T-helper 17 cell (primary cell): Measurements from ENCODE around the gene ING3. TPM values are rescaled to one million over a fixed set of nuclear protein-coding genes. Genes with fewer than 3 reads are reported as not detected.

Experiments
- ATAC-seq: fragments of 150-1000 bp; cut with Tn5 transposase; 2 replicates; pipeline ENCODE4 v1.10.0; 2021; ENCODE audit warnings: mild to moderate bottlenecking, moderate library complexity
- DNase-seq, 3 donors: peaks; one replicate each; pipeline versions ENCODE4 v3.0.0 to v3.0.0-alpha.2; 2020 to 2021
- H3K9me3 ChIP-seq: one replicate; pipeline ENCODE4 v1.7.0; 2013; ENCODE audit warnings: low read length, mild to moderate bottlenecking; ENCODE audit not compliant: control insufficient read depth, poor library complexity, severe bottlenecking
- H3K27ac Mint-ChIP-seq: one replicate; pipeline ENCODE4 v1.8.0; 2022; ENCODE audit warnings: mild to moderate bottlenecking, moderate library complexity, mixed read lengths
- H3K27me3 Mint-ChIP-seq: one replicate; pipeline ENCODE4 v1.8.0; 2022; ENCODE audit warnings: mixed read lengths
- H3K36me3 Mint-ChIP-seq: one replicate; pipeline ENCODE4 v1.8.0; 2022; ENCODE audit warnings: low read depth, mixed read lengths
- H3K4me1 Mint-ChIP-seq: one replicate; pipeline ENCODE4 v1.8.0; 2022; ENCODE audit warnings: mild to moderate bottlenecking, mixed read lengths
- H3K4me3 Mint-ChIP-seq: one replicate; pipeline ENCODE4 v1.8.0; 2022; ENCODE audit warnings: mild to moderate bottlenecking, moderate library complexity, mixed read lengths
- total RNA-seq, 4 donors: library from RNA in 2 of 4; stranded (reverse) in 2 of 4; gene quantifications; one replicate each; pipeline ENCODE4 v1.2.3 and lab custom pipeline; 2022 to 2026

ING3 gene
- total RNA-seq, 2 donors from 2014 or later: 32.8 to 41.2 TPM

DNA sequence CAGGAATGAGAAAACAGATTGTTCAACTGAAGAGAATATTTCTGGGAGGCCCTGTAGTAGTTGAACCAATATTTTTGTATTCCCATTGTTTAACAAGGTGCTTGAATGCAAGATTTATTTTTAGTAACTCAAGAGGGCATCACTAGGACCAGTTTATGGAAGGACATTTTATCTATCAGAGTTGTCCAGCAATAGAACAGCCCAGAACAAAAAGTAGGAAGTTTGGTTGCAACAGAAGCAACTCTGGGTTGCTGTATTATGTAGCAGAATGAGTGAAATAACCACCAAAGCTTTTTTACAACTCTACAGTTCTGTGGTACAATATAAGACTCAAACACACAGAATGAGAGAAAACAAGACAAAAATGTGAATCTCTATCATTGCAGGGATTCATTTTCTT is 72.6 kb downstream of the ING3 start:
- H3K4me3 Mint-ChIP-seq: no peak overlapping the region
- ATAC-seq: no peak
- H3K27ac Mint-ChIP-seq: no peak overlapping the region
- no peaks in the 10 kb centered on the region for H3K9me3 ChIP-seq
- H3K4me1 Mint-ChIP-seq: no peaks in the 10 kb centered on the region
- H3K36me3 Mint-ChIP-seq: no peaks in the 10 kb centered on the region
- DNase-seq: no peak
- H3K27me3 Mint-ChIP-seq: peaks cover 18% of the 10 kb centered on the region

DNA sequence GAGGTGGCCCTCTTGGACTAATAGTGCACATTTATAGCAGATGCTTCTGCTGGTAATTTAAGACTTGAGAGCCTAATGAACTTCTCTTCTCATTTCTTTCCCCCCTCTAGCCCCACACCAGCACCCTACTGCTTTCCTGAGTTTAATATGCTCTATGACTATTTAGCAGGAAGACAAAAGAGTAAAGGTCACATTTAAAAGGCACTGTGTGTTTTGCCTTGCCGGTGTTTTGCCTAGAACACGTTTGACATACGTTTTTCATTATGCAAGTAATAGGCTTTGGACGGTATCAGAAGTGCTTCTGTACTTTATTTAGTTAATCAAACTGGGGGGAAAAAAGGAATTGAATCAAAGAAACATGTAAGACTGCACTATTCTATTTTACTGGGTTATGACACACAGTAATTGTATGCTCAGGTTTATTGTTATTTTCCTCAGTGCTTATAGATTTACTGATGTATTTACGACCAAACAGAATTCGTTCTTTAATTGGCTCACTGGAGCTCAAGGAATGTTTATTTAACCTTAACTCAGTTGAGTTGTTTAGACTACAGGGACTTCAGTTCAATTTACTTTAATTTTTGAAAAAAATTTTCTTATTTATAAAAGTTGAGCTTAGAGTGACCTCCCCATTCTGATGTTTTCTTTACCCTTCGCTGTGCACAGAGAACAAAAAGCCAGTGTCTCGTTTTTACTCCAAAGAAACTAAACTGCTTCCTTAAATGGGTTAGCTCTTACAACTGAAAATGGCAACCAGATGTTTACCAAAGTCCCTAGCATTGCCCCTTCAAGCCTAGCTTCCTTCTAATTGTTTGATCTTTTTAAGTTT is 73.3 kb downstream of the ING3 start:
- Mint-ChIP-seq H3K4me3 (no peak overlapping the region), H3K4me1 (no peaks in the 10 kb centered on the region), H3K27me3 (peaks cover 20% of the 10 kb centered on the region), H3K27ac (no peak overlapping the region), H3K36me3 (no peaks in the 10 kb centered on the region)
- H3K9me3 ChIP-seq: no peaks in the 10 kb centered on the region
- DNase-seq: no peak
- ATAC-seq: no peak

DNA sequence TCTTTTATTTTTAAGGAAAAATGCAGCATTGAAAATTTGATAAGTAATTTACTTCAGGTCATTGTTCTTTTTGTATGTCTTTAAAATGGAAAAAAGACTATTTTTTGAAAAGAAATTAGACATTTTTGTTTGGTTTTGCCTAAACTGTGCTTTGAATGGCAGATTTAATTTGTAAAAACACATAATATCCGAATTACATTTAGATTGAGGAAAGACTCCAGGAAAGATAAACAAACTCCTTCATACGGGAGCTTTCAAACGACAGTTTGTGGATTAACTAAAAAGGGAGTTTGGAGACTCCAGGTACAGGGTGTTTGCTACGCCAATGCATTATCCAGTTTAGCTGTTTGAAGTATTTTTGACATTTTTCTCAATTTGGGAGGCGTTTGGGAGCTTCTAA is 74.0 kb downstream of the ING3 start:
- DNase-seq (no peak), ATAC-seq (no peak)
- Mint-ChIP-seq H3K27me3 (peaks cover 20% of the 10 kb centered on the region), H3K4me3 (no peak overlapping the region), H3K4me1 (no peaks in the 10 kb centered on the region), H3K36me3 (no peaks in the 10 kb centered on the region), H3K27ac (no peak overlapping the region)
- no peaks in the 10 kb centered on the region for H3K9me3 ChIP-seq

DNA sequence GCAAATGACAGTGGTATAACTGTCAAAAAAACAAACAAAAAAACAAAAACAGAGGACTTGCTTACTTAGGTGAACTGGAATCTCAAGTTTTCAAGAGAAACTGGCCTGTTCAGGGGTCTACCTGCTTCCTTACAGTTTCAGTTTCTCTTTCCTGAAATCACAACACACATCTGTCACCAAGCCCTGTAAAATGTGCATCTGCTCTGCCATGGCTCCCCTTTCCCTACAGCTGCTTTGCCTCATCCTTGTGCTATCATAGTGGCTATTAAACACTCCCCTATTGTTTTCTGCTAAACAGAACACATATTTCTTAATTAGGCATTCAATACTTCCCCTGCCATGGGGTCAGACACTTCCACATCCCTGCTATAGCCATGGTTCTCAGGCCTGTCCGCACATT is 75.6 kb downstream of the ING3 start:
- H3K9me3 ChIP-seq: no peaks in the 10 kb centered on the region
- peaks cover 20% of the 10 kb centered on the region for H3K27me3 Mint-ChIP-seq
- no peak overlapping the region for H3K4me3 Mint-ChIP-seq
- H3K4me1 Mint-ChIP-seq: no peaks in the 10 kb centered on the region
- no peak overlapping the region for H3K27ac Mint-ChIP-seq
- DNase-seq: no peak
- no peaks in the 10 kb centered on the region for H3K36me3 Mint-ChIP-seq
- ATAC-seq: no peak

DNA sequence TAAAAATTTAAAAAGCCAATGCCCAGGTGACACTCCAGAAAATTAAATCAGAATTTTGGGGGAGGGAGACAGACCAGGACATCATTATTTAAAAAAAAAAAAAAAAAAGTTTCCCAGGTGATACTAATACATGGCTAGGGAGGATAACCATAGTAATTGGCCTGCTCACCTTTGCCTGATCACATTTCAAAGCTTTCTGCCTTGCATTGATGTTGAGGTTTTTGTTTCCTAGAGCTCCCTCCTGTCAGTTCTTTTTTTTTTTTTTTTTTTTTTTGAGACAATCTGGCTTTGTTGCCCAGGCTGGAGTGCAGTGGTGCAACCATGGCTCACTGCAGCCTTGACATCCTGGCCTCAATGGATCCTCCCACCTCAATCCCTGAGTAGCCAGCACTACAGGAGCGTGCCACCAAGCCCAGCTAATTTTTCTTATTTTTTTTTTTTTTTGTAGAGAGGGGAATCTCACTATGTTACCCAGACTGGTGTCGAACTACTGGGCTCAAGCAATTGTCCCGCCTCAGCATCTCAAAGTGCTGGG is 76.1 kb downstream of the ING3 start:
- H3K4me1 Mint-ChIP-seq: no peaks in the 10 kb centered on the region
- ATAC-seq: no peak
- no peak overlapping the region for H3K27ac Mint-ChIP-seq
- no peaks in the 10 kb centered on the region for H3K9me3 ChIP-seq
- H3K4me3 Mint-ChIP-seq: no peak overlapping the region
- H3K36me3 Mint-ChIP-seq: no peaks in the 10 kb centered on the region
- peaks cover 20% of the 10 kb centered on the region for H3K27me3 Mint-ChIP-seq
- DNase-seq: no peak

Other genes starting within 250 kb of the ING3 start
- gene TSPAN12, start 92.6 kb upstream of the ING3 start, total RNA-seq: not detected
- under 1 TPM; 0.40 to 0.99 TPM for gene CPED1, start 37.9 kb downstream of the ING3 start, total RNA-seq